Esophagus muscularis mucosa (tissue), 4 donors: ENCODE data around the gene SKIDA1.

Experiments
- CTCF ChIP-seq, 3 experiments: fragments of 200-600 bp in 2 of 3; fragments of 450-650 bp in 1 of 3; sonication (generic) in 2 of 3; IDR thresholded peaks; one replicate each; pipeline ENCODE4 v1.5.1; 2017 to 2019; ENCODE audit warnings: antibody characterized with exemption in 3 of 3, mild to moderate bottlenecking in 2 of 3, moderate library complexity in 1 of 3
- EP300 ChIP-seq: sonication (generic); formaldehyde crosslinking; IDR thresholded peaks from one replicate; pipeline ENCODE4 v1.6.1; 2017; ENCODE audit warnings: antibody characterized with exemption
- POLR2A ChIP-seq: fragments of 450-650 bp; IDR thresholded peaks from one replicate; pipeline ENCODE4 v1.6.1; 2017; ENCODE audit warnings: antibody characterized with exemption, moderate library complexity, mild to moderate bottlenecking, low read depth
- POLR2AphosphoS5 ChIP-seq, 2 donors: sonication (generic); formaldehyde crosslinking; IDR thresholded peaks; one replicate each; pipeline ENCODE4 v1.6.1; 2017; ENCODE audit warnings: antibody characterized with exemption in 2 of 2

GRCh38 chr10:21524526-21525366 lies 736 bp downstream of the SKIDA1 start:
- no peak for TF ChIP-seq POLR2A
- TF ChIP-seq CTCF (IDR thresholded peaks at IDR 0.05) = no peak
- TF ChIP-seq EP300 = no peak
- TF ChIP-seq POLR2AphosphoS5 (IDR thresholded peaks at IDR 0.05) = no peak
